Vagina (tissue), 2 donors: Measurements from ENCODE around the gene DNPEP. TPM values are rescaled to one million over a fixed set of nuclear protein-coding genes. Genes with fewer than 3 reads are reported as not detected.

Source experiments
- DNase-seq, 2 donors: peaks; one replicate each; pipeline ENCODE4 v3.0.0-alpha.2; 2017; ENCODE audit errors: extremely low spot score in 2 of 2
- H3K27ac ChIP-seq: fragments of 200-600 bp; sonication (generic); one replicate; pipeline ENCODE4 v1.5.1; 2019
- H3K27me3 ChIP-seq: fragments of 200-600 bp; sonication (generic); one replicate; pipeline ENCODE4 v1.5.1; 2019
- H3K36me3 ChIP-seq, 2 donors: fragments of 200-600 bp; sonication (generic); one replicate each; pipeline ENCODE4 v1.5.1; 2017 to 2019
- H3K4me1 ChIP-seq: fragments of 200-600 bp; sonication (generic); one replicate; pipeline ENCODE4 v1.5.1; 2019
- H3K4me3 ChIP-seq, 2 donors: fragments of 200-600 bp; sonication (generic); 1 replicate in 1 of 2; 2 replicates in 1 of 2; pipeline ENCODE4 v1.5.1; 2016 to 2019
- H3K9me3 ChIP-seq: fragments of 200-600 bp; sonication (generic); one replicate; pipeline ENCODE4 v1.5.1; 2019
- CTCF ChIP-seq, 3 experiments: fragments of 450-650 bp in 2 of 3; fragments of 200-600 bp in 1 of 3; sonication (generic) in 1 of 3; IDR thresholded peaks; one replicate each; pipeline ENCODE4 v1.5.1; 2017 to 2019; ENCODE audit warnings: antibody characterized with exemption in 3 of 3, mild to moderate bottlenecking in 2 of 3, moderate library complexity in 2 of 3
- POLR2A ChIP-seq, 2 donors: fragments of 450-650 bp; IDR thresholded peaks; one replicate each; pipeline ENCODE4 v1.6.1; 2017; ENCODE audit warnings: antibody characterized with exemption in 2 of 2, mild to moderate bottlenecking in 2 of 2, moderate library complexity in 2 of 2
- POLR2AphosphoS5 ChIP-seq, 2 donors: sonication (generic); formaldehyde crosslinking; IDR thresholded peaks; one replicate each; pipeline ENCODE4 v1.9.0; 2017; ENCODE audit warnings: antibody characterized with exemption in 2 of 2, mild to moderate bottlenecking in 2 of 2, low read depth in 1 of 2; ENCODE audit not compliant: insufficient read depth in 1 of 2
- intact Hi-C: fragments of 100-400 bp; cut with DNase I; formaldehyde crosslinking; loops from one replicate; pipeline ENCODE4 v1.15.1; 2023
- total RNA-seq: library from RNA; depleted of rRNA; stranded (reverse); fragments of >200 nt; gene quantifications from one replicate; pipeline ENCODE4 v1.2.3, GENCODE V29; 2016

Gene DNPEP
- total RNA-seq, 1 donor from 2014 or later: 62.9 TPM

DNA sequence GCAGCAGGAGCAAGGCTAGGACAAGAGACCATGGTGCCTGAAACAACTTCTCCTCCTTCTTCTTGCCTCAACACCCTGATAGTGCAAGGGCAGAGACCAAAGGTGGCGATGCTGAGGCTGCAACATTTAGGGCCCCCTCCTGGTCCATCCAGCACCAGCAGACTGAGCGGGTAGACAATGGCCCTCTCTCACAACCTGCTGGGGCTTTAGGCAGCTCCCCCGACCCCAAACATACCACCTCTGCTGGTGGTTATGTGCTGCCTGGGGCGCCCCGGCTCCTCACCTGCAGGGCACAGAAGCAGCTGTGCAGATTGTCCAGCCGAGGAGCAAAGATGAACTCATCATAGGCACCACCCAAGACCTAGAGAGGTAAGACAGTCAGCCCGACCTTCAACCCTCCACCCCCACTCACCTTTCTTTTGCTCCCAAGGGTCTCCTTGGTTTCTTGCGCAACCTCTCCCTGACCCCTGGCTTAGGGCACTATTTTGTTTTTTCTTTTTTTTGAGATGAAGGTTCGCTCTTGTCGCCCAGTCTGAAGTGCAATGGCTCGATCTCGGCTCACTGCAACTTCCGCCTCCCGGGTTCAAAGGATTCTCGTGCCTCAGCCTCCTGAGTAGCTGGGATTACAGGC, 3.5 kb downstream of the DNPEP start:
- intact Hi-C loops: loop anchor here (10.0 kb wide), 1 partner anchor 219 kb away; the partner anchor contains the start of gene NHEJ1
- TF ChIP-seq POLR2A (IDR thresholded peaks at IDR 0.05) (no peak), POLR2AphosphoS5 (IDR thresholded peaks at IDR 0.05; ENCODE audit: insufficient read depth in 1 of 2, low read depth in 1 of 2) (no peak), CTCF (IDR thresholded peaks at IDR 0.05) (no peak)
- Histone ChIP-seq H3K27ac (no peak overlapping the region), H3K4me3 (no peak overlapping the region), H3K4me1 (peaks cover 33% of the 10 kb centered on the region), H3K27me3 (no peaks in the 10 kb centered on the region), H3K36me3 (peaks cover 0 to 61% of the 10 kb centered on the region in 2 donors), H3K9me3 (no peaks in the 10 kb centered on the region)
- DNase-seq: no peak

DNA sequence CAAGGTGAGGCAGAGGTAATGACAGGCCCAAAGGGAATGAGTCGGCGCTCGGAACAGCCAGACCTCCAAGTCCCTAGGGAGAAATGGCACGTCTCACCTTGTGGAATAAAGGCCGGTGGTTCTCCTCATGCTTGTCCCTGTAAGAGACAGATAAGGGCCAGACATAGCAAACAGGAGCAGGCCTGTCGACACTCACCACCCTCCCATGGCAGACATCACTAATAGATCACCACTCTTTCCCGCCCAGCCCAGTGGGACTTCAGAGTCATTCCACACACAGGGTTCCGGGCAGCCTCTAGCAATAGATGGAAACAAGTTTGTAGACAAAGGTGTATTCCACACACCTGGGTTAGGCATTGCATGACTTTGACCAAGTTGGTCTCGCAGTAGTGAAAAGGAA, 6.3 kb downstream of the DNPEP start:
- Histone ChIP-seq H3K36me3 (peaks cover 0 to 65% of the 10 kb centered on the region in 2 donors), H3K4me3 (no peak overlapping the region), H3K9me3 (no peaks in the 10 kb centered on the region), H3K4me1 (peaks cover 20% of the 10 kb centered on the region), H3K27ac (no peak overlapping the region), H3K27me3 (no peaks in the 10 kb centered on the region)
- no peak for TF ChIP-seq POLR2AphosphoS5 (IDR thresholded peaks at IDR 0.05; ENCODE audit: insufficient read depth in 1 of 2, low read depth in 1 of 2)
- no peak for TF ChIP-seq CTCF (IDR thresholded peaks at IDR 0.05)
- TF ChIP-seq POLR2A (IDR thresholded peaks at IDR 0.05): no peak
- intact Hi-C loops: loop anchor here (10.0 kb wide), 1 partner anchor 217 kb away; the partner anchor contains the start of gene NHEJ1
- no peak for DNase-seq

- DNase-seq: no peak
- Histone ChIP-seq H3K9me3 (no peaks in the 10 kb centered on the region), H3K4me3 (no peak overlapping the region), H3K27ac (no peak overlapping the region), H3K27me3 (no peaks in the 10 kb centered on the region), H3K4me1 (peaks cover 15% of the 10 kb centered on the region), H3K36me3 (peaks cover 0 to 59% of the 10 kb centered on the region in 2 donors)
- TF ChIP-seq CTCF (IDR thresholded peaks at IDR 0.05): no peak
- TF ChIP-seq POLR2AphosphoS5 (IDR thresholded peaks at IDR 0.05; ENCODE audit: insufficient read depth in 1 of 2, low read depth in 1 of 2): no peak
- no peak for TF ChIP-seq POLR2A (IDR thresholded peaks at IDR 0.05)
- intact Hi-C loops: loop anchor here (10.0 kb wide), 1 partner anchor 216 kb away; the partner anchor contains the start of gene NHEJ1
Measured at GRCh38 chr2:219380926-219381325, 6.8 kb downstream of the DNPEP start.

GRCh38 chr2:219378163-219378851, 9.4 kb downstream of the DNPEP start:
- intact Hi-C loops: no loop called here
- Histone ChIP-seq H3K4me1 (no peaks in the 10 kb centered on the region), H3K27ac (no peak overlapping the region), H3K9me3 (no peaks in the 10 kb centered on the region), H3K27me3 (no peaks in the 10 kb centered on the region), H3K4me3 (no peak overlapping the region), H3K36me3 (peaks cover 0 to 52% of the 10 kb centered on the region in 2 donors)
- TF ChIP-seq POLR2AphosphoS5 (IDR thresholded peaks at IDR 0.05; ENCODE audit: insufficient read depth in 1 of 2, low read depth in 1 of 2) (no peak), CTCF (IDR thresholded peaks at IDR 0.05) (no peak), POLR2A (IDR thresholded peaks at IDR 0.05) (no peak)
- no peak for DNase-seq

DNA sequence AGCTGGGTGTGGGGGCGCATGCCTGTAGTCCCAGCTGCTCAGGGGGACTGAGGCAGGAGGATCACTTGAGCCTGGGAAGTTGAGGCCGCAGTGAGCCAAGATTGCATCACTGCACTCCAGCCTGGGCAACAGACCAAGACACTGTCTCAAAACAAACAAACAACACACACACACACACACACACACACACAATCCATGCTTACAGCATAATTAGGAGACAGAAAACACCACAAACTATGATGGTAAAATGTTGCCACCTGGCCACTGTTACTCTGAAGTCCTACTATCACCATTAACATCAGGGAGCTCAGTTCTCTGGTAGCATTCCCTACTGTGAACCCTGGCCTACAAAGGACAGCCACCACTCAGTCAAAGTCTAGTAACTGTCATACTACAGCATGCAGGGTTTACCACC, 18.3 kb downstream of the DNPEP start:
- no peak for TF ChIP-seq CTCF (IDR thresholded peaks at IDR 0.05)
- TF ChIP-seq POLR2A (IDR thresholded peaks at IDR 0.05): no peak
- no peak for TF ChIP-seq POLR2AphosphoS5 (IDR thresholded peaks at IDR 0.05; ENCODE audit: insufficient read depth in 1 of 2, low read depth in 1 of 2)
- H3K36me3 ChIP-seq: peaks cover 0 to 13% of the 10 kb centered on the region in 2 donors
- peak overlapping the region; percentile 59 for H3K27ac ChIP-seq
- DNase-seq: no peak
- no peaks in the 10 kb centered on the region for H3K27me3 ChIP-seq
- intact Hi-C loops: no loop called here
- no peaks in the 10 kb centered on the region for H3K9me3 ChIP-seq
- peaks cover 9% of the 10 kb centered on the region for H3K4me1 ChIP-seq
- H3K4me3 ChIP-seq: no peak overlapping the region
